ENCODE measurements around the gene TRMT10C.
"Not testable (repeated sequence)": the region's sequence is repeated elsewhere in the genome, so short reads cannot be mapped to it uniquely, and the experiment has no call there.

The TRMT10C gene

DNA sequence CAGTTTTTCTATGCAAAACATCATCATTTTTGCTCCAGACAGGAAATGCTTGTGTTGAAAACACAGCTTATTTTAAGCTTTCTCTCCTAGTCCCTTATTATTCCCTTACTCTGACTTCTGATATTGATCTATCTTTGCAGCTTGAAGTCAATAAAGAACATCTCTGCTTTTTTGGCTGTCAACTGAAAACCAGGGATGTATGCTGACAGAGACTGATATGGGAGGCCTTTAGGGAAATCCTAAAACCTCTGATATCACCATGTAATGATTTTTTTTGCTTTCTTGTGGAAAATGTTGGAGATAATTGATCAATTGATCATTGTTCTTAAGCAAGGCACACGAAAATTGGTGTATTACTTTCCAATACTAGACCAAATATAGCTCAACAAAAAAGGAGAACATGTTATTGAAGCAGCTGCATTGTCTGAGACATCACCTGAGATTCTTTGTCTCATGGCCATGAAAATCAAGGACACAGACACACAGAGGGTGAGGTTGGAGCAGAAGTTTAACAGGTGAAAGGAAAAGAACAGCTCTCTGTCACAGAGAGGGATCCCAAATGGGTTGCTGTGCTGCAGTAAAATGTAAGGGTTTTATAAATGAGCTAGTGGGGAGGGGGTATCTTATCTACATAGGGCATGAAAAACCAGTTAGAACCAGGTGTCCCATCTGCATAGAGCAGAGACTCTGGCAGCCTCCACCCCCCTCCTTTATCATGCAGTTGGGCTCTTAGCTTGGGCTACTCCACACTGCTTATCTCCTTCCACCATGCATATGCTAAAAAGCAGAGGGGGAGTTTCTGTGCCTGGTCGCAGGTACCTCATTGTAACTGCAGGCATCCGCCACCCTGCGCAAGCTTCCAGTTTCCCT is 31.6 kb upstream of the TRMT10C start:
- no CpG with 5 or more reads among the region's 4 CpGs for WGBS (ENCODE audit: insufficient coverage, insufficient read length)
- no peak overlapping the region for H3K4me3 ChIP-seq (ENCODE audit: low read length)
- H3K27ac ChIP-seq (ENCODE audit: low read length): no peak overlapping the region
- DNase-seq (ENCODE audit: low read depth, low spot score): no peak
- H3K36me3 ChIP-seq (ENCODE audit: control insufficient read depth, insufficient read depth, low read length): no peaks in the 10 kb centered on the region
- no peaks in the 10 kb centered on the region for H3K27me3 ChIP-seq (ENCODE audit: control insufficient read depth, insufficient read depth, low read length)
- no peaks in the 10 kb centered on the region for H3K4me1 ChIP-seq (ENCODE audit: control insufficient read depth, insufficient read depth, low read length)
- peaks cover 1% of the 10 kb centered on the region for H3K9me3 ChIP-seq (ENCODE audit: control insufficient read depth, insufficient read depth, low read length)

DNA sequence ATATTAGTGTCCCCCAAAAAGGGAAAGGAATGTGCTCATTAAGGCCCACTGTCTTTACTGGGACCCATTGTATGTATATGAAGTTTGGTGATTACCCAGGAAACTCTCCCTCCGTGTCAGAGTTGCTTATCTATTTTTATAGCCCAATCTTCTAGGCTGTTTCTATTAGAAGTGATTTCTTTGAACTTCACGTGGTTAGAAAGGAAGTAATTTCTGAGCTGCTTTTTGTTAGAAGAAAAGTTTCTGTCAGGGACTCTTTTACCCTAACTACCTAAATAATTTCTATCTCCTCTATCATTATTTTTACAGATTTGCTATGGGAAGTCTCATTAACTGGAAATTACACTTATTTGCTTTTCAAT is 31.0 kb upstream of the TRMT10C start:
- Histone ChIP-seq H3K27ac (ENCODE audit: low read length) (no peak overlapping the region), H3K9me3 (ENCODE audit: control insufficient read depth, insufficient read depth, low read length) (peaks cover 1% of the 10 kb centered on the region), H3K27me3 (ENCODE audit: control insufficient read depth, insufficient read depth, low read length) (no peaks in the 10 kb centered on the region), H3K36me3 (ENCODE audit: control insufficient read depth, insufficient read depth, low read length) (no peaks in the 10 kb centered on the region), H3K4me1 (ENCODE audit: control insufficient read depth, insufficient read depth, low read length) (no peaks in the 10 kb centered on the region), H3K4me3 (ENCODE audit: low read length) (no peak overlapping the region)
- no CpG with 5 or more reads among the region's 2 CpGs for WGBS (ENCODE audit: insufficient coverage, insufficient read length)
- no peak for DNase-seq (ENCODE audit: low read depth, low spot score)

DNA sequence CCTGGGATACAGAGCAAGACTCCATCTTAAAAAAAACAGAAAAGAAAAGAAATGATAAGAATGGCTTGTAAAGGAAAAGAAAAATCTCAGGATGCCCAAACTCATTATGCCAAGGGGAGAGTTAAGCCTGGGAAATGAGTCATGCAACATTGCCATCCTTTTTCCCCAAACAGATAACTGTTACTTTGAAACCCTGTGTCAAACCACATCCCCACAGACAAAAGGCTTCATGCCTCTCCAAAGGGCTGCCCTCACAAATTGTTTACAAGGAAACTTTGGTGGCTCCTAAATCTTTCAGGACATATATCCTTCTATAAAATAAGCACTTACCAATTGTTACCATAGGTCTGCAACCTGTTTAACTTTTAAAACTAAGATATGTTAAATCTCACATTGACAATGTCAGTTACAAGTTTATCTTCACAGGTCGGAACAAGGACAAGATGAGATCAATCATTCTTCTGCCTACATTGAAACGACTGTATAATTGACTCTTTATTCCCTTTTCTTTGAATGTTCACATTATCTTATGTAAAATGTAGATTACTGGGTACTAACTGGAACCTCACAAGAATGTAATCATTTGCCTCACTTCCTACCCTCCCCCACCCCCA is 30.1 kb upstream of the TRMT10C start:
- Histone ChIP-seq H3K9me3 (ENCODE audit: control insufficient read depth, insufficient read depth, low read length) (no peaks in the 10 kb centered on the region; the same call in 1 of the 2 replicates), H3K4me3 (ENCODE audit: low read length) (no peak overlapping the region), H3K36me3 (ENCODE audit: control insufficient read depth, insufficient read depth, low read length) (no peaks in the 10 kb centered on the region), H3K27ac (ENCODE audit: low read length) (no peak overlapping the region), H3K27me3 (ENCODE audit: control insufficient read depth, insufficient read depth, low read length) (no peaks in the 10 kb centered on the region), H3K4me1 (ENCODE audit: control insufficient read depth, insufficient read depth, low read length) (no peaks in the 10 kb centered on the region)
- no CpG with 5 or more reads among the region's 2 CpGs for WGBS (ENCODE audit: insufficient coverage, insufficient read length)
- DNase-seq (ENCODE audit: low read depth, low spot score): no peak

DNA sequence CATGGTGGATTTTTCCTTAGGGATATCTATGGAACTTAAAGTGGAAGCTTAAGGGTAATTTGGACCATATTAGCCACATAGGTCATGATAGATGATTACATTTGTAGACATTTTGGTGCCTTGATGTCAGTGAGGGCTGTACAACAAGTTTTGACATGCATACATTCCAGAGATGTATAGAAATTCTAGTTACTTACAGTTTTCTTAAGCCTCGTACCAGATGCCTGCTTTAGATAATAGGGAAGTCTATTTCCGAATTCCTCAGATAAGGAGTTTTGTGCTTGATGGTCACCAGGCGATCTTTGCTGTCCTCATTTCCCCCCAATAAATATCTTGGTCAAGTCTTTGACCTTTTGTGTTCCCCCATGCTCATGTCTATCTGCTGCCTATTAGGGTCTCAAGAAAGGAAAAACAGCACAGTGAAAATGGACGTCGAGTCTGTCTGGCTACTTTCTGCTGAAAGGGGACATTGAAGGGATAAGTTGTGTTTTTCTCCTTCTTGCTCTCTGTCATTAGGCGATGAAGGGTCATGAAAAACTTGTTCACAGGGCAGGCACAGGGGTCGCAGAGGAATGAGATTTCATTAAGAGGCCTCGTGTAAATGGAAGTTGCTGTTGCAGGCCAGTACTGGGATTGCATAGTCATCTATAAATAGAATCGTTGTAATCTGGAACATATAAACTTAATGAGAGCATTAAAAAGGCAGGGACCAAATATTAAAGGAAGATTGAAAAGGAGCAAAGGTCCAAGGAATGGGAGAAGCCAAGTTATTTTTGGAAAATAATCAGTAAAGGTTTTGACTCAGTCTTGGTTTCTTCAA is 28.7 kb upstream of the TRMT10C start:
- Histone ChIP-seq H3K4me3 (ENCODE audit: low read length) (no peak overlapping the region), H3K4me1 (ENCODE audit: control insufficient read depth, insufficient read depth, low read length) (no peaks in the 10 kb centered on the region), H3K27me3 (ENCODE audit: control insufficient read depth, insufficient read depth, low read length) (no peaks in the 10 kb centered on the region), H3K9me3 (ENCODE audit: control insufficient read depth, insufficient read depth, low read length) (no peaks in the 10 kb centered on the region; the same call in 1 of the 2 replicates), H3K36me3 (ENCODE audit: control insufficient read depth, insufficient read depth, low read length) (no peaks in the 10 kb centered on the region), H3K27ac (ENCODE audit: low read length) (no peak overlapping the region)
- DNase-seq (ENCODE audit: low read depth, low spot score): no peak
- no CpG with 5 or more reads among the region's 9 CpGs for WGBS (ENCODE audit: insufficient coverage, insufficient read length)

DNA sequence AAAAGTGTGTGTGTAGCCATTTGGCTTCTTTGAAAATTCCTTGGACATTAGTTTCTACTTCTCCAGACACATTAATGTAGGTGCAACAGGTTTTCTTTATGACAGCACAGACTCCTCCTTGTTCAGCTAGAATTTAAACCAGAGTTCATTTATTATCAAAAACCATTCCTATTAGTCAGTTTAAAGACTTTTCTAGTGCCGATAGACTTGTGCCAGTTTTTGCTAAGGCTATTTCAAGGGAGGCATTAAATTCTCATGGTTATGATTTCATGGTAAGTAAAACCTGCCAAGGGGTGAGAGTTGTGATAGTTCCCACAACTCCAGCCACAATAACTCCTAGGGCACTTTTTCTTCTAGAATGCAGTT is 28.1 kb upstream of the TRMT10C start:
- no peak for DNase-seq (ENCODE audit: low read depth, low spot score)
- WGBS (ENCODE audit: insufficient coverage, insufficient read length): no CpG with 5 or more reads among the region's 1 CpG
- H3K4me1 ChIP-seq (ENCODE audit: control insufficient read depth, insufficient read depth, low read length): no peaks in the 10 kb centered on the region
- no peaks in the 10 kb centered on the region; the same call in 1 of the 2 replicates for H3K9me3 ChIP-seq (ENCODE audit: control insufficient read depth, insufficient read depth, low read length)
- no peaks in the 10 kb centered on the region for H3K36me3 ChIP-seq (ENCODE audit: control insufficient read depth, insufficient read depth, low read length)
- no peak overlapping the region for H3K4me3 ChIP-seq (ENCODE audit: low read length)
- no peak overlapping the region for H3K27ac ChIP-seq (ENCODE audit: low read length)
- H3K27me3 ChIP-seq (ENCODE audit: control insufficient read depth, insufficient read depth, low read length): no peaks in the 10 kb centered on the region

DNA sequence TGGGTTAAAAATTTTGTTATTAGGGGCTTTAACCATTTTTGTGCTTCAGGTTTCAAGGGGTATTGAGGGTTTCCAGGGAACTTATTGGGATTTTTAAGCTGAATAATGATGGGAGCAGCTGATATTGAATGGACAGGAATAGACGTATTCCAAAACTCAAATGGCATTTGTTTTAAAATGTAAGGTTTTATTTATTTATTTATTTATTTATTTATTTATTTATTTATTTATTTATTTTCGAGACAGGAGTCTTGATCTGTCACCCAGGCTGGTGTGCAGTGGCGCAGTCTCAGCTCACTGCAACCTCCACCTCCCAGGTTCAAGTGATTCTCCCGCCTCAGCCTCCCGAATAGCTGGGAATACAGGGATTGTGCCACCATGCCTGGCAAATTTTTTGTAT is 26.4 kb upstream of the TRMT10C start:
- no CpG with 5 or more reads among the region's 5 CpGs for WGBS (ENCODE audit: insufficient coverage, insufficient read length)
- no peak for DNase-seq (ENCODE audit: low read depth, low spot score)
- no peak overlapping the region for H3K4me3 ChIP-seq (ENCODE audit: low read length)
- H3K4me1 ChIP-seq (ENCODE audit: control insufficient read depth, insufficient read depth, low read length): no peaks in the 10 kb centered on the region
- no peaks in the 10 kb centered on the region for H3K9me3 ChIP-seq (ENCODE audit: control insufficient read depth, insufficient read depth, low read length)
- no peak overlapping the region for H3K27ac ChIP-seq (ENCODE audit: low read length)
- H3K27me3 ChIP-seq (ENCODE audit: control insufficient read depth, insufficient read depth, low read length): no peaks in the 10 kb centered on the region
- H3K36me3 ChIP-seq (ENCODE audit: control insufficient read depth, insufficient read depth, low read length): no peaks in the 10 kb centered on the region

DNA sequence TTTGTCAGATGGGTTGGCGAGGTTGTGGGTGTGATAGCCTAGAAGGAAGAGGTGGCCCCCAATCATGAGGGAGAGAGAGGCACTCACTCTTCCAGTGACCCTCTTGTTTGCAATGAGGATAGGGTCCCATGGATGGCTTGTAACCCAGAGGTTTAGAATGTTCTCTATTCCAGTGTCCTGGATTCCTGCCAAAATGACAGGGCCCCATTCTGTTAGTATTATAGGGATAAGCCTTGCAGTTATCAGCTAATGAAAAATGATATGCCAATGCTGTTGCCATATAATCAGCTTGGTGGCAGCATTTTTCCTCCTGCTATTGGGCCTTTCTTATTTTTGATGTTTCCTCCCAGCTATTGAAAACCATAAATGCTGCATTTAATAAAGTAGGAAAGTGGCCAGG is 25.4 kb upstream of the TRMT10C start:
- WGBS (ENCODE audit: insufficient coverage, insufficient read length): no CpG with 5 or more reads among the region's 1 CpG
- no peak for DNase-seq (ENCODE audit: low read depth, low spot score)
- no peak overlapping the region for H3K27ac ChIP-seq (ENCODE audit: low read length)
- H3K36me3 ChIP-seq (ENCODE audit: control insufficient read depth, insufficient read depth, low read length): no peaks in the 10 kb centered on the region
- no peaks in the 10 kb centered on the region for H3K4me1 ChIP-seq (ENCODE audit: control insufficient read depth, insufficient read depth, low read length)
- no peak overlapping the region for H3K4me3 ChIP-seq (ENCODE audit: low read length)
- no peaks in the 10 kb centered on the region for H3K27me3 ChIP-seq (ENCODE audit: control insufficient read depth, insufficient read depth, low read length)
- H3K9me3 ChIP-seq (ENCODE audit: control insufficient read depth, insufficient read depth, low read length): no peaks in the 10 kb centered on the region

DNA sequence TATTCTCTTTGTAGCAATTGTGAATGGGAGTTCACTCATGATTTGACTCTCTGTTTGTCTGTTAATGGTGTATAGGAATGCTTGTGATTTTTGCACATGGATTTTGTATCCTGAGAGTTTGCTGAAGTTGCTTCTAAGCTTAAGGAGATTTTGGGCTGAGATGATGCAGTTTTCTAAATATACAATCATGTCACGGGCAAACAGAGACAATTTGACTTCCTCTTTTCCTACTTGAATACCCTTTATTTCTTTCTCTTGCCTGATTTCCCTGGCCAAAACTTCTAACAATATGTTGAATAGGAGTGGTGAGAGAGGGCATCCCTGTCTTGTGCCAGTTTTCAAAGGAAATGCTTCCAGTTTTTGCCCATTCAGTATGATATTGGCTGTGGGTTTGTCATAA is 24.7 kb upstream of the TRMT10C start:
- H3K36me3 ChIP-seq (ENCODE audit: control insufficient read depth, insufficient read depth, low read length); H3K4me3 ChIP-seq (ENCODE audit: low read length); H3K9me3 ChIP-seq (ENCODE audit: control insufficient read depth, insufficient read depth, low read length); H3K27me3 ChIP-seq (ENCODE audit: control insufficient read depth, insufficient read depth, low read length); H3K4me1 ChIP-seq (ENCODE audit: control insufficient read depth, insufficient read depth, low read length); H3K27ac ChIP-seq (ENCODE audit: low read length); DNase-seq (ENCODE audit: low read depth, low spot score): not testable (repeated sequence)
- WGBS (ENCODE audit: insufficient coverage, insufficient read length): no CpG with 5 or more reads among the region's 1 CpG

DNA sequence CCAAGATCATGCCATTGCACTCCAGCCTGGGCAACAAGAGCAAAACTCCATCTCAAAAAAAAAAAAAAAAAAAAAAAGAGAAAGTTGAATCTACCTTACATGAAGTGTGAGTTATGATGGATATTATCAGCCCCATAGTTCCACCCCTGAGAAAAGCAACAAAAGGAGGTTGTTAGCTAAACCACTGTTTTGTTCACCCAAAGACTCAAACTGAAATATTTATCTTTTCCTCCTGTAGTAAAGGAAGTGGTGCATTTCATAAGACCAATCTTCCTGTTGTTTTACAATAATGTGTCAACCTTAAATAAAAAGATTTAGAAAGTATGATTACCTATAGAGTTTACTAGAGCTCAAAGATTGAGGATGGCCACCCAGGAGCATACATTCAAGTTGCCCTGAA is 18.7 kb upstream of the TRMT10C start:
- H3K4me1 ChIP-seq (ENCODE audit: control insufficient read depth, insufficient read depth, low read length): no peaks in the 10 kb centered on the region
- H3K27me3 ChIP-seq (ENCODE audit: control insufficient read depth, insufficient read depth, low read length): no peaks in the 10 kb centered on the region
- no peaks in the 10 kb centered on the region for H3K36me3 ChIP-seq (ENCODE audit: control insufficient read depth, insufficient read depth, low read length)
- H3K4me3 ChIP-seq (ENCODE audit: low read length): no peak overlapping the region
- no peaks in the 10 kb centered on the region for H3K9me3 ChIP-seq (ENCODE audit: control insufficient read depth, insufficient read depth, low read length)
- DNase-seq (ENCODE audit: low read depth, low spot score): no peak
- no peak overlapping the region for H3K27ac ChIP-seq (ENCODE audit: low read length)

DNA sequence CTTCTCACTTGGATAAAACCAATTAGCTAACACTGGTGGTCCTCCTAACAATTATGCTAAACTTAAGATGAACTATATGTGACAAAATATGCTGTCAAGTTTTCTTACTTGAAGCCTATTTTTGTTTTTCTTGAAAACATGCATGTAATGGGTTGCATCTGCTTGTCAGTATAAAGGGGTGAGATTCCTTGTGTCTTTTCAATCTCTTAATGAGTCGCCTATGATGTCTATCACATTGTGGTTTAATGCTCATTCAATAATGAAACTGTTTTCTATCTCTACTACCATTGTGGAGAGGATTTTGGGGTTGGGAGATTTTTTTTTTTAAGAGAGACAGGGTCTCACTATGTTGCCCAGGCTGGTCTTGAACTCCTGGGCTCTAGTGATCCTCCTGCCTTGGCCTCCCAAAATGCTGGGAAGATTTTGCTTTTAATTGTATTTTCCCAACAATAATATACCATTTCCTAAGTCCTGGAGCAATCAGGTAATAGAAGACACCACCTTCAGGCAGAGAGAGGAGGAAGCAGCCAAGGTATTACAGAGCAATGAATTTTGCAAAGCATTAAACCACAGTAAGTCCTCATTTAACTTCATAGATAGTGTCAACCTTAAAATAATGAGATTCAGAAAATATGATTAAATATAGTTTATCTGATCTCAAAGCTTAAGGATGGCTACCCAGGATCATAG is 17.4 kb upstream of the TRMT10C start:
- DNase-seq (ENCODE audit: low read depth, low spot score): no peak
- no peaks in the 10 kb centered on the region for H3K9me3 ChIP-seq (ENCODE audit: control insufficient read depth, insufficient read depth, low read length)
- H3K27me3 ChIP-seq (ENCODE audit: control insufficient read depth, insufficient read depth, low read length): no peaks in the 10 kb centered on the region
- no peaks in the 10 kb centered on the region for H3K4me1 ChIP-seq (ENCODE audit: control insufficient read depth, insufficient read depth, low read length)
- no peak overlapping the region for H3K27ac ChIP-seq (ENCODE audit: low read length)
- no peaks in the 10 kb centered on the region for H3K36me3 ChIP-seq (ENCODE audit: control insufficient read depth, insufficient read depth, low read length)
- no peak overlapping the region for H3K4me3 ChIP-seq (ENCODE audit: low read length)
- no CpG with 5 or more reads among the region's 1 CpG for WGBS (ENCODE audit: insufficient coverage, insufficient read length)

All from iPS DF 6.9 (cell line).